Central memory CD4-positive, alpha-beta T cell (primary cell): ENCODE results near the gene TRAIP.
"Not testable (repeated sequence)": the region's sequence is repeated elsewhere in the genome, so short reads cannot be mapped to it uniquely, and the experiment has no call there.

Experiments
- DNase-seq: peaks from one replicate; pipeline ENCODE4 v3.0.0; 2022
- total RNA-seq, 3 experiments: gene quantifications; one replicate each; lab custom pipeline; 2026; lab: John Stamatoyannopoulos, UW

The TRAIP gene
- 1.7 to 9.3 (median 4.7) reads per million in 3 experiments for total RNA-seq

GRCh38 chr3:49856181-49857005 is at the start of gene TRAIP:
TRAIP (minus strand) TSS chr3:49856564; CDS start chr3:49856453, 111 bp downstream.
- peak; percentile 92 for DNase-seq

DNA sequence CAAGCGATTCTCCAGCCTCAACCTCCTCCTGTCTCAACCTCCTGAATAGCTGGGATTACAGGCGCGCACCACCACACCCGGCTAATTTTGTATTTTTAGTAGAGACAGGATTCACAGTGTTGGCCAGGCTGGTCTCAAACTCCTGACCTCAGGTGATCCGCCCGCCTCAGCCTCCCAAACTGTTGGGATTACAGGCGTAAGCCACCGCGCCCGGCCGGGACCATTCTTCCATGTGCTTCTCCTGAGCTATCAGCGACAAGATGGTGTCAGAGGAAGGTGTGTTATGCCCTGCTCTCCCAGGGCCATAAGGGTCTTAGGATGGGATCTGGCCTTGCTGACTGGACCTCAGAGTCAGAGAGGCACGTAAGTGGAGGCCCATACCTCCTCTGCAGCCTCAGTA is 48.1 kb upstream of the TRAIP start:
- DNase-seq, result not testable (repeated sequence)

GRCh38 chr3:49903451-49904424 is 47.4 kb upstream of the TRAIP start, which contains the start of gene MST1R:
MST1R (minus strand) TSS chr3:49903873; CDS start chr3:49903609, 264 bp downstream.
- DNase-seq, result peak; percentile 80

GRCh38 chr3:49902511-49903345 is 46.4 kb upstream of the TRAIP start:
- DNase-seq, result no peak

- no peak for DNase-seq
Observed at GRCh38 chr3:49901366-49902339, 45.3 kb upstream of the TRAIP start.

GRCh38 chr3:49900491-49901153 is 44.3 kb upstream of the TRAIP start:
- DNase-seq, result no peak

- no peak for DNase-seq
Observed at GRCh38 chr3:49899815-49900214, 43.5 kb upstream of the TRAIP start.

DNA sequence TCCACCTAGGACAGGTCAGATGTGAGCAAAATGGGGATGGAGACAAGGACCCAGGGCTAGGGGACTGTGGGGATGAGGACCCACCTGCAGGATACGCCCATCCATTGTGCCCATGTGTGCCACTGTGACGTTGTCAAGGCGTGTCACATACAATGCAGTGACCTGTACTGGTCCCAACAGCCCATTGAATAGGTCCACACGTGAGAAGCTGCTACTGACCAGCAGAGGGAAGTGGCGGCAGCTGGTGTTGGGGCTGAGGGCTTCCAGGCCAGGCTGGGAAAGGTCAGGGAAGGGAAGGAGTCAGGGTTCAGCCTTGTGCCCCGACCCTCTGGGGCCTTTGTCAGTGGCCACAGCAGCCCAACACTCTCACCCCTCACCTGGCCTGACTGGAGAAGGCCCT is 42.6 kb upstream of the TRAIP start:
- DNase-seq, result no peak

DNA sequence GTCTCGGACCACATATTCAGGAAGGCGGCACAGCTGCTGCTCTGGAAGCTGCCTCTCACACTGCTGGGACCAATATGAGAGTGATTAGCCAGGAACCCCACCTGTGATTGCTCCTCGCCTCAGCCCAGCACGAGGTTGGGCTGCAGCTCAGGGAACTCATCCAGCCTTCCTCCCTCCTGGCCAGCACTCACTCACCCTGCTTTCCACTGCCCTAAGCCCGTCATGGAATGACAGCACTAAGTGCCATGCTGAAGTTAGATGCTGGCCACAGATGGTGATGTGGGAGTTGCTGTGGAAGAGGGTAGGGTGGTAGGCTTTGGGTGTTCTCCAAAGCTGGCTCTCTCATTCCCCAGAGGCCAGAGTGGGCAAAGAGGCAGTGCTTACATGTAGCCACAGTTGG is 40.0 kb upstream of the TRAIP start:
- no peak for DNase-seq

DNA sequence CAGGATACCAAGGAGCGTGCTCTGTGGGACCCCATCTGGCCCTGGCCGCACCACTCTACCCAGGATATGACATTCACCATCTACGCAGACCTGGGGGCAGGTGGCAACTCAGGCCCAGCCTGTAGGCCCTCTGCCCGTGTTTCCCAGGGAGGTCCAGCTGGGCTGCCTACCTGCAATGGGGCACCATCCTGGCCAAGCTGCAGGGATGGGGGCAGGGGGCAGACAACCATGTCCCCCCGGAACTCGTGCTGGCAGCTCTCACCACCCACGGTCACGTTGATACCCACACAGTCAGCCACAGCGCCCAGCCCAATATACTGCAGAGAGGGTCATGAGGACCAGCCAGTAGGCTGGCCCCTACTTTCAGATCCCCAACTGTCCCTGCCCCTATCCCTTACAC is 39.4 kb upstream of the TRAIP start:
- DNase-seq, result no peak

DNA sequence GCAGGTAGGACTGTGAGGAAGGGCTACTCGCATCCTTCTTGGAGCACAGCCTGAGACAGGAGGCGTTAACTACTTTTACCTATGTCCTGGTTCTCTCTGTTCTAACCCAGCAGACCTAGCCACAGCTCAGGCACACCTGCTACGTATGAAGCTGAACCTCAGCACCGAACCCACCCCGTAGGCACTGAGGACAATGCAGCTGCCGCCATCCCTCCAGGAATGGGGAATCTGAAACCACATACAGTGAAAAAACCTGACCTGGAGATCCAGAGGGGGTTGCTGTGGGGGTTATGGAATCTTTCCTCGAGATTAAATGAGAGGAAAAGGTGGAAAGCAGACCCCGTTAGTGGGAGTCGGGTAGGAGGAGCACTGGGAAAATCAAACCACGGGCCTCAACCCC is 32.9 kb upstream of the TRAIP start:
- no peak for DNase-seq

DNA sequence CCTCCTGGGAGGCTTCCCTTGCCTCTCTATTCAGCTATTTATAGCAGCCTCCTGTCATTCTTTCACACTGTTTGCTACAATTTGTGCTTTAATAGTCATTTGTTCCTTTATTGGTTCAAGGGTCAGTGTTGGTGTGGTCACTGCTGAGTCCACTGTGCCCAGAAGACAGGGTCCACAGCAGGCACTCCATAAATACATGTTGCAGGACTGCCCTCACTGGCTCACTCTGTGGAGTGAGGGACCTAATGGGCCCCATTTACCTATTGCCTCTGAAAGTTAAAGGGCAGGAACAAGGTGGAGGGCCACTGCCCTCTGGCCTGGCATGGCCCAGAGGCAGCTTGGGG is 30.5 kb upstream of the TRAIP start:
- DNase-seq, result no peak

- DNase-seq, result no peak
Observed at GRCh38 chr3:49883998-49884397, 27.6 kb upstream of the TRAIP start.

DNA sequence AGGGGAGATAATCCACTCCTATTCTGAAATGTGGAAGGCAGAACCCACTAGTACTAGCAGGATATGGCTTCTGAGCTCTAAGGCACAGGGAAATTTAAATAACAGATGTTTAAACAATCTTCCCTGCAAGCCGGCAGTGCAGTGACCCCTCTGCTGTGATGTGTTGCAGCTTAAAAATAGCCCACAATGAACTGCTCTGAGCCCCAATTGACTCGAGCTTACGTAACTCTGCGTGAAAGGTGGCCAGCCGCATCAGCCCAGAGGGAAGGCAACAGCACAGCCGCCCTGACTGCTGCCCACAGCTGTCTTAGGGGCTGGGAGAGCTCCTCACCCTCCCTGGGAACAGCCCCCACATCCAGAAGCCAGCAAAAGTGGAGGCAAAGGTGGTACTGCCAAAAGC is 25.8 kb upstream of the TRAIP start:
- no peak for DNase-seq

GRCh38 chr3:49880581-49881315 is 24.4 kb upstream of the TRAIP start:
- DNase-seq, result no peak

GRCh38 chr3:49879721-49880120 is 23.4 kb upstream of the TRAIP start:
- DNase-seq, result no peak

GRCh38 chr3:49878686-49879085 is 22.3 kb upstream of the TRAIP start:
- no peak for DNase-seq

- no peak for DNase-seq
Observed at GRCh38 chr3:49877716-49878115, 21.4 kb upstream of the TRAIP start.

GRCh38 chr3:49876567-49876966 is 20.2 kb upstream of the TRAIP start:
- no peak for DNase-seq

DNA sequence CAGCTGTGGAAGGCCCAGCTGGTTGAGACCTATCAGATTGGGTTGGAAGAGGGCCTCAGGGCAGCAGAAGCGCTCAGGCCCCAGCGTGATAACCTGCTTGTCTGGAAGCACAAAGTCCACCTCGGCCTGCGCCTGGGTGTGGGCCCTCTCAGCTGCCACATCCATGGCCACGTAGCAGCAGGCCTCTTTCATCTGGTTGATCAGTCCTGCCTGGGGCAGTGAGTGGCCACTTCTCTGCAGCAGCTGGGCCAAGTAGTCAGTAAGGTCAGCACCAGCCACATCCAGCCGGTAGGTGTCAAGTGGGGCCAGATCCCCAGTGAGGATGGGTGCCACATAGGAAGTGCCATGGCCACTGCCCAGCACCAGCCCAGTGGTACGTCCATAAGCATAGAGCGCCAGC is 17.3 kb upstream of the TRAIP start:
- DNase-seq, result no peak
